LNCAP (cell line): ENCODE results near the gene DDX19B.

Experiments
- TF ChIP-seq, protein P1 (sequence below): fragments of 450-650 bp; IDR thresholded peaks from 2 replicates; pipeline ENCODE4 v1.5.1; 2017; ENCODE audit warnings: mild to moderate bottlenecking

Gene DDX19B

GRCh38 chr16:70370145-70370544 lies 71.2 kb downstream of the DDX19B start:
- TF ChIP-seq, protein P1, sequence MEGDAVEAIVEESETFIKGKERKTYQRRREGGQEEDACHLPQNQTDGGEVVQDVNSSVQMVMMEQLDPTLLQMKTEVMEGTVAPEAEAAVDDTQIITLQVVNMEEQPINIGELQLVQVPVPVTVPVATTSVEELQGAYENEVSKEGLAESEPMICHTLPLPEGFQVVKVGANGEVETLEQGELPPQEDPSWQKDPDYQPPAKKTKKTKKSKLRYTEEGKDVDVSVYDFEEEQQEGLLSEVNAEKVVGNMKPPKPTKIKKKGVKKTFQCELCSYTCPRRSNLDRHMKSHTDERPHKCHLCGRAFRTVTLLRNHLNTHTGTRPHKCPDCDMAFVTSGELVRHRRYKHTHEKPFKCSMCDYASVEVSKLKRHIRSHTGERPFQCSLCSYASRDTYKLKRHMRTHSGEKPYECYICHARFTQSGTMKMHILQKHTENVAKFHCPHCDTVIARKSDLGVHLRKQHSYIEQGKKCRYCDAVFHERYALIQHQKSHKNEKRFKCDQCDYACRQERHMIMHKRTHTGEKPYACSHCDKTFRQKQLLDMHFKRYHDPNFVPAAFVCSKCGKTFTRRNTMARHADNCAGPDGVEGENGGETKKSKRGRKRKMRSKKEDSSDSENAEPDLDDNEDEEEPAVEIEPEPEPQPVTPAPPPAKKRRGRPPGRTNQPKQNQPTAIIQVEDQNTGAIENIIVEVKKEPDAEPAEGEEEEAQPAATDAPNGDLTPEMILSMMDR = peak; percentile 71

- TF ChIP-seq, protein P1 = no peak
Measured at GRCh38 chr16:70370924-70371323, 71.9 kb downstream of the DDX19B start.

- TF ChIP-seq, protein P1 = no peak
Measured at GRCh38 chr16:70372921-70373728, 74.1 kb downstream of the DDX19B start.

- TF ChIP-seq, protein P1 = no peak
Measured at GRCh38 chr16:70374213-70374612, 75.2 kb downstream of the DDX19B start.

- TF ChIP-seq, protein P1 = no peak
Measured at GRCh38 chr16:70375636-70376611, 76.9 kb downstream of the DDX19B start.

DNA sequence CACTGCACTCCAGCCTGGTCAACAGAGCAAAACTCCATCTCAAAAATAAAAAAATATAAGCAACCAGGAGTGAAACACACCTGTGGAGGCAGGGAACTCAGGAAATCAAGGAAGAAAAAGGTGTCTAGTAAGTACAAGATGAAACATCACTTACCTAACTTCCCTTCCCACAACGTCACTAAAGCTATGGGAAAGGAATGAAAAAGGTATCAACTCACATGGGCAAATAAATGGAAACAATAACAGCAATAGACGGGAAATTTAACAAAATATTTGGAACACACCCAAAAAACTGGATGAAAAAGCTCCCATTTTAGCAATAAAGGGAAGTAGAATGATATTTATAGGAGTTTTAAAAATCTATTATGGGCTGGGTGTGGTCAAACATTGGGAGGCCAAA lies 78.8 kb downstream of the DDX19B start:
- TF ChIP-seq, protein P1 = no peak

- TF ChIP-seq, protein P1 = no peak
Measured at GRCh38 chr16:70378869-70379493, 80.0 kb downstream of the DDX19B start.
